K562 (cell line): ENCODE data around the gene TSR3. TPM values are rescaled to one million over a fixed set of nuclear protein-coding genes. Genes with fewer than 3 reads are reported as not detected.

Source experiments
- HNRNPL ChIP-seq: fragments of 200-400 bp; formaldehyde crosslinking; IDR thresholded peaks from 2 replicates; pipeline ENCODE4 v1.6.1; 2017; ENCODE audit warnings: low read depth, mild to moderate bottlenecking, low read length
- HOXB6 ChIP-seq: fragments of 250-450 bp; sonication (Bioruptor Pico); IDR thresholded peaks from 2 replicates; pipeline ENCODE4 v1.5.1; 2022; ENCODE audit warnings: mild to moderate bottlenecking, borderline replicate concordance
- NFIX ChIP-seq: fragments of 250-450 bp; sonication (Bioruptor Pico); IDR thresholded peaks from 2 replicates; pipeline ENCODE4 v1.4.0; 2020; ENCODE audit warnings: low read depth, mild to moderate bottlenecking, moderate library complexity
- RERE ChIP-seq: sonication (generic); formaldehyde crosslinking; IDR thresholded peaks from 2 replicates; pipeline ENCODE4 v1.8.0; 2023; ENCODE audit warnings: missing genetic modification reagents, mild to moderate bottlenecking, borderline replicate concordance
- SRF ChIP-seq, 2 experiments: fragments of 250-450, 450-650 bp in 1 of 2; sonication (Bioruptor Pico) in 1 of 2; sonication (generic) in 1 of 2; formaldehyde crosslinking; IDR thresholded peaks; 2 replicates each; pipeline versions ENCODE4 v1.5.0 to v1.5.1; 2020 to 2022; ENCODE audit warnings: mild to moderate bottlenecking in 1 of 2, missing genetic modification reagents in 1 of 2
- ZNF398 ChIP-seq: fragments of 250-450 bp; sonication (Bioruptor Pico); IDR thresholded peaks from 2 replicates; pipeline ENCODE4 v1.8.0; 2021; ENCODE audit warnings: moderate library complexity, mild to moderate bottlenecking, inconsistent platforms
- polyA plus RNA-seq, 8 experiments: library from polyadenylated mRNA; depleted of rRNA in 4 of 8; stranded (reverse) in 5 of 8; unstranded in 3 of 8; fragments of >200 nt; fragmentation: Nextera tagmentation in 2 of 8; fragmentation: Illumina TruSeq in 1 of 8; extraction: Ambion mirVana in 2 of 8; extraction: Trizol in 1 of 8; gene quantifications; 2 replicates each; pipeline versions ENCODE4 v1.2.1 to v1.2.3, GENCODE V29; 2011 to 2014; ENCODE audit warnings: inconsistent platforms in 1 of 8, missing spikeins in 1 of 8
- total RNA-seq, 7 experiments: library from RNA; depleted of rRNA in 6 of 7; stranded (reverse); fragments of >200 nt in 6 of 7; fragmentation: Illumina TruSeq in 2 of 7; extraction: Trizol in 2 of 7; gene quantifications; 2 replicates each; pipeline versions ENCODE4 v1.2.1 to v1.2.3, GENCODE V29; 2011 to 2021; ENCODE audit warnings: low replicate concordance in 1 of 7
- TF ChIP-seq, protein P1 (sequence below), 2 experiments: fragments of 450-650 bp in 1 of 2; IDR thresholded peaks; 2 replicates each; pipeline ENCODE4 v1.6.1; 2011 to 2017; ENCODE audit warnings: low read depth in 2 of 2, antibody characterized with exemption in 1 of 2, borderline replicate concordance in 1 of 2, low read length in 1 of 2, mild to moderate bottlenecking in 1 of 2, mixed read lengths in 1 of 2; ENCODE audit not compliant: control insufficient read depth in 1 of 2
- TF ChIP-seq, protein P2 (sequence below): sonication (generic); formaldehyde crosslinking; IDR thresholded peaks from 2 replicates; pipeline ENCODE4 v1.8.1; 2023; ENCODE audit warnings: mild to moderate bottlenecking, missing genetic modification reagents

The TSR3 gene
- total and polyA plus RNA-seq, 9 of the 15 experiments (the other 6 are each of a cell fraction or from before 2014, with no cell fraction given) = 1.5 to 74.8 (median 16.5) TPM

GRCh38 chr16:1331712-1332617 is 19.7 kb downstream of the TSR3 start (continued):
- TF ChIP-seq, protein P1, sequence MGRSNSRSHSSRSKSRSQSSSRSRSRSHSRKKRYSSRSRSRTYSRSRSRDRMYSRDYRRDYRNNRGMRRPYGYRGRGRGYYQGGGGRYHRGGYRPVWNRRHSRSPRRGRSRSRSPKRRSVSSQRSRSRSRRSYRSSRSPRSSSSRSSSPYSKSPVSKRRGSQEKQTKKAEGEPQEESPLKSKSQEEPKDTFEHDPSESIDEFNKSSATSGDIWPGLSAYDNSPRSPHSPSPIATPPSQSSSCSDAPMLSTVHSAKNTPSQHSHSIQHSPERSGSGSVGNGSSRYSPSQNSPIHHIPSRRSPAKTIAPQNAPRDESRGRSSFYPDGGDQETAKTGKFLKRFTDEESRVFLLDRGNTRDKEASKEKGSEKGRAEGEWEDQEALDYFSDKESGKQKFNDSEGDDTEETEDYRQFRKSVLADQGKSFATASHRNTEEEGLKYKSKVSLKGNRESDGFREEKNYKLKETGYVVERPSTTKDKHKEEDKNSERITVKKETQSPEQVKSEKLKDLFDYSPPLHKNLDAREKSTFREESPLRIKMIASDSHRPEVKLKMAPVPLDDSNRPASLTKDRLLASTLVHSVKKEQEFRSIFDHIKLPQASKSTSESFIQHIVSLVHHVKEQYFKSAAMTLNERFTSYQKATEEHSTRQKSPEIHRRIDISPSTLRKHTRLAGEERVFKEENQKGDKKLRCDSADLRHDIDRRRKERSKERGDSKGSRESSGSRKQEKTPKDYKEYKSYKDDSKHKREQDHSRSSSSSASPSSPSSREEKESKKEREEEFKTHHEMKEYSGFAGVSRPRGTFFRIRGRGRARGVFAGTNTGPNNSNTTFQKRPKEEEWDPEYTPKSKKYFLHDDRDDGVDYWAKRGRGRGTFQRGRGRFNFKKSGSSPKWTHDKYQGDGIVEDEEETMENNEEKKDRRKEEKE (IDR thresholded peaks at IDR 0.05; ENCODE audit: borderline replicate concordance in 1 of 2, control insufficient read depth in 1 of 2, low read depth in 2 of 2, low read length in 1 of 2) = no peak
- TF ChIP-seq NFIX (CRISPR knock-in tag) = no peak
- TF ChIP-seq, protein P2, sequence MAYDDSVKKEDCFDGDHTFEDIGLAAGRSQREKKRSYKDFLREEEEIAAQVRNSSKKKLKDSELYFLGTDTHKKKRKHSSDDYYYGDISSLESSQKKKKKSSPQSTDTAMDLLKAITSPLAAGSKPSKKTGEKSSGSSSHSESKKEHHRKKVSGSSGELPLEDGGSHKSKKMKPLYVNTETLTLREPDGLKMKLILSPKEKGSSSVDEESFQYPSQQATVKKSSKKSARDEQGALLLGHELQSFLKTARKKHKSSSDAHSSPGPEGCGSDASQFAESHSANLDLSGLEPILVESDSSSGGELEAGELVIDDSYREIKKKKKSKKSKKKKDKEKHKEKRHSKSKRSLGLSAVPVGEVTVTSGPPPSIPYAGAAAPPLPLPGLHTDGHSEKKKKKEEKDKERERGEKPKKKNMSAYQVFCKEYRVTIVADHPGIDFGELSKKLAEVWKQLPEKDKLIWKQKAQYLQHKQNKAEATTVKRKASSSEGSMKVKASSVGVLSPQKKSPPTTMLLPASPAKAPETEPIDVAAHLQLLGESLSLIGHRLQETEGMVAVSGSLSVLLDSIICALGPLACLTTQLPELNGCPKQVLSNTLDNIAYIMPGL (CRISPR knock-in tag) = no peak
- TF ChIP-seq HOXB6 = no peak
- TF ChIP-seq RERE = no peak
- TF ChIP-seq ZNF398 = no peak
- TF ChIP-seq SRF (CRISPR knock-in tag; IDR thresholded peaks at IDR 0.05) = no peak
- TF ChIP-seq HNRNPL = no peak
